ENCODE results near the gene OR8K5. TPM values are rescaled to one million over a fixed set of nuclear protein-coding genes. Genes with fewer than 3 reads are reported as not detected.

Gene OR8K5
- polyA plus RNA-seq, 2 of the 4 experiments (the other 2 are of a cell fraction) = not detected

GRCh38 chr11:56196705-56197104 lies 36.6 kb upstream of the OR8K5 start:
- Histone ChIP-seq H3K4me3 (no peak overlapping the region), H3K9me3 (no peaks in the 10 kb centered on the region), H3K27ac (no peak overlapping the region), H3K4me2 (no peak overlapping the region), H3K4me1 (no peaks in the 10 kb centered on the region)
- ChIA-PET POLR2A (no interaction called here), CTCF (no interaction called here)
- 1% methylated on average over 3 of the region's 3 CpGs for WGBS (ENCODE audit: missing lambda C conversion rate)
- ATAC-seq (no peak), FAIRE-seq (no peak), DNase-seq (ENCODE audit: low read depth in 1 of 2, low spot score in 1 of 2) (no peak)
- TF ChIP-seq NFE2L2 (conservative IDR thresholded peaks at IDR 0.05; ENCODE audit: low read length) (no peak), MAFK (IDR thresholded peaks at IDR 0.05; ENCODE audit: partially characterized antibody) (peak; percentile 13), CHD4 (IDR thresholded peaks at IDR 0.05; ENCODE audit: borderline replicate concordance) (no peak), MYC (IDR thresholded peaks at IDR 0.05; ENCODE audit: borderline replicate concordance, low read length) (no peak), SREBF2 (IDR thresholded peaks at IDR 0.05) (no peak), FOSL2 (IDR thresholded peaks at IDR 0.05) (no peak), FOSL2 (CRISPR knock-in tag; IDR thresholded peaks at IDR 0.05) (no peak), MAX (IDR thresholded peaks at IDR 0.05) (no peak), FOXS1 (CRISPR knock-in tag; IDR thresholded peaks at IDR 0.05) (no peak)

DNA sequence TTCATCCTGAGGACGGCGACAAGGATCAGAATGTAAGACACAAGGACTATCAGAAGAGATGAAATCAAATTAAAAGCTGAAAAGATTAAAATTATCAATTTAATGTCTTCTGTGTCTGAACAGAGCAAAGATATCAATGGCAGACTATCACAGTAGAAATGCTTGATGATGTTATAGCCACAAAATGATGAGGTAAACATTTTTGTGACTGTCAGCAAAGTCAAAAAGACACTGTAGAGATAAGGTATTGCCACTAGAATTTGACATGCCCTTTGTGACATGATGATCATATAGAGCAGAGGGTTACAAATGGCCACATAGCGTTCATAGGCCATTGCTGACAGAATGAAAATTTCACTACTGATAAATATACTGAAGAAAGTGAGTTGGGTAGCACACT lies 28.5 kb upstream of the OR8K5 start:
- CTCF ChIA-PET = no interaction called here
- ATAC-seq = no peak
- WGBS (ENCODE audit: missing lambda C conversion rate) = 11% methylated on average over 3 of the region's 3 CpGs

DNA sequence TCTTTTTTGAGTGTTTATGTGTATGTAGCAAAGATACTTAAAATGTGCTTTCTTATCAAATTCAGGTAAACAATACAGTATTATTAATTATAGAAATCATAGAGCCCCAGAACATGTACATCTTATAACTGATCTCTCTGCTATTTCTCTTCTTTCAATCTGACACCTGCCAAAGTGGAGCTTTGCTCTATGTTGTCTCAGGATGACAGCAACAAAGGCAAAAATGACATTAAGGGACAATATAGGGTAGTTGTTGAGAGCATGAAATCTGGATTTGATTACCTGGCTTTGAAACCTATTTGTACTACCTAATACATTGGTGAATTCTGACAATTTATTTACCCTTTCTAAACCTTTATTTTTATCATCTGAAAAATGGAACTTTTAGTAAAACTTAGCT lies 23.3 kb upstream of the OR8K5 start:
- Histone ChIP-seq H3K9me3 (0 out of 3 replicates have a peak, but pooled peaks cover 2% of the 10 kb centered on the region), H3K4me3 (no peak overlapping the region), H3K4me2 (no peak overlapping the region), H3K27ac (no peak overlapping the region), H3K4me1 (no peaks in the 10 kb centered on the region)
- ChIA-PET POLR2A (no interaction called here), CTCF (no interaction called here)
- ATAC-seq (no peak), FAIRE-seq (no peak), DNase-seq (ENCODE audit: low read depth in 1 of 2, low spot score in 1 of 2) (no peak)
- TF ChIP-seq ZFP36 (IDR thresholded peaks at IDR 0.05; ENCODE audit: borderline replicate concordance, partially characterized antibody) (no peak), ZC3H11A (IDR thresholded peaks at IDR 0.05) (no peak), CHD4 (IDR thresholded peaks at IDR 0.05; ENCODE audit: borderline replicate concordance) (no peak), GATA3 (IDR thresholded peaks at IDR 0.05; ENCODE audit: borderline replicate concordance) (no peak), NR3C1 (IDR thresholded peaks at IDR 0.05) (no peak)
- TF ChIP-seq, protein P1, sequence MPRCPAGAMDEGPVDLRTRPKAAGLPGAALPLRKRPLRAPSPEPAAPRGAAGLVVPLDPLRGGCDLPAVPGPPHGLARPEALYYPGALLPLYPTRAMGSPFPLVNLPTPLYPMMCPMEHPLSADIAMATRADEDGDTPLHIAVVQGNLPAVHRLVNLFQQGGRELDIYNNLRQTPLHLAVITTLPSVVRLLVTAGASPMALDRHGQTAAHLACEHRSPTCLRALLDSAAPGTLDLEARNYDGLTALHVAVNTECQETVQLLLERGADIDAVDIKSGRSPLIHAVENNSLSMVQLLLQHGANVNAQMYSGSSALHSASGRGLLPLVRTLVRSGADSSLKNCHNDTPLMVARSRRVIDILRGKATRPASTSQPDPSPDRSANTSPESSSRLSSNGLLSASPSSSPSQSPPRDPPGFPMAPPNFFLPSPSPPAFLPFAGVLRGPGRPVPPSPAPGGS (IDR thresholded peaks at IDR 0.05) = no peak

More for the DNA sequence above, 28.5 kb upstream of the OR8K5 start:
- H3K27ac ChIP-seq = no peak overlapping the region
- no peak overlapping the region for H3K4me3 ChIP-seq
- H3K4me1 ChIP-seq = no peaks in the 10 kb centered on the region
- FAIRE-seq = no peak
- no peak overlapping the region for H3K4me2 ChIP-seq
- no peaks in the 10 kb centered on the region for H3K9me3 ChIP-seq
- TF ChIP-seq, protein P2, sequence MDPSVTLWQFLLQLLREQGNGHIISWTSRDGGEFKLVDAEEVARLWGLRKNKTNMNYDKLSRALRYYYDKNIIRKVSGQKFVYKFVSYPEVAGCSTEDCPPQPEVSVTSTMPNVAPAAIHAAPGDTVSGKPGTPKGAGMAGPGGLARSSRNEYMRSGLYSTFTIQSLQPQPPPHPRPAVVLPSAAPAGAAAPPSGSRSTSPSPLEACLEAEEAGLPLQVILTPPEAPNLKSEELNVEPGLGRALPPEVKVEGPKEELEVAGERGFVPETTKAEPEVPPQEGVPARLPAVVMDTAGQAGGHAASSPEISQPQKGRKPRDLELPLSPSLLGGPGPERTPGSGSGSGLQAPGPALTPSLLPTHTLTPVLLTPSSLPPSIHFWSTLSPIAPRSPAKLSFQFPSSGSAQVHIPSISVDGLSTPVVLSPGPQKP (IDR thresholded peaks at IDR 0.05; ENCODE audit: low read depth, low read length) = no peak
- TF ChIP-seq MAFK (IDR thresholded peaks at IDR 0.05; ENCODE audit: partially characterized antibody) = peak; percentile 55
- DNase-seq (ENCODE audit: low read depth in 1 of 2, low spot score in 1 of 2) = no peak
- POLR2A ChIA-PET = no interaction called here

DNA sequence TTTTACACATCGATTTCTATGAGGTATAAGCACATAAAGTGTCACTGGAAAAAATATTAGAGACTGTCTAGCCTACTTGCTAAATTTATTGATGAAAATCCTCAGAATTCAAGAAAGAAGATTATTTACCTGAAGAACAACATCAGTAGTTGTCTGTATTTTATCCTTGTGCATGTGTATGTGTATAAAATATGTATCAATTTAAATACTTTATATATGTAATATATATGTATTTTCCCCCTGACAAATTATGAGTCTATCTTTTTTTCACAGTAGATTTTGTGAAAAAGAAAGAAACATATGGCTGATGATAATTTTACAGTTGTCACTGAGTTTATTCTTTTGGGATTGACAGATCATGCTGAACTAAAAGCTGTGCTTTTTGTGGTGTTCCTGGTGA lies 16.2 kb upstream of the OR8K5 start, which contains the start of gene OR5J2:
Gene OR5J2 (plus strand): TSS at position 301 of the 400 bp plus-strand sequence. CDS start 0 bp downstream, at position 301.
- ATAC-seq = no peak
- 2% methylated on average over 1 of the region's 1 CpG for WGBS (ENCODE audit: missing lambda C conversion rate)
- POLR2A ChIA-PET = no interaction called here
- Histone ChIP-seq H3K4me3 (no peak within 1 kb of the TSS), H3K4me2 (no peak within 1 kb of the TSS), H3K9me3 (0 out of 3 replicates have a peak, but pooled peaks cover 2% of the 10 kb centered on the region), H3K4me1 (no peaks in the 10 kb centered on the region), H3K27ac (no peak within 1 kb of the TSS)
- no peak for TF ChIP-seq JUN (IDR thresholded peaks at IDR 0.05)
- TF ChIP-seq, protein P1 (IDR thresholded peaks at IDR 0.05) = no peak
- no peak for TF ChIP-seq JUNB (IDR thresholded peaks at IDR 0.05)
- CTCF ChIA-PET = no interaction called here
- FAIRE-seq = no peak
- DNase-seq (ENCODE audit: low read depth in 1 of 2, low spot score in 1 of 2) = no peak

All from A549 (cell line).